K562 (cell line): ENCODE data around the gene CLEC3B.

Experiments used
- CBFB ChIP-seq: sonication (generic); formaldehyde crosslinking; IDR thresholded peaks from 2 replicates; pipeline ENCODE4 v1.4.0; 2020; ENCODE audit warnings: mild to moderate bottlenecking, missing genetic modification reagents
- CTCF ChIP-seq, 3 experiments: IDR thresholded peaks in 2 of 3; conservative IDR thresholded peaks in 1 of 3; 2 replicates each; pipeline ENCODE4 v1.5.1; 2011 to 2012; ENCODE audit warnings: low read length in 3 of 3, mild to moderate bottlenecking in 3 of 3, control low read depth in 2 of 3, improper control_type of control experiment in 1 of 3, inconsistent platforms in 1 of 3, low read depth in 1 of 3, mixed read lengths in 1 of 3, moderate library complexity in 1 of 3; ENCODE audit not compliant: insufficient read depth in 2 of 3
- IRF1 ChIP-seq: sonication (generic); formaldehyde crosslinking; IDR thresholded peaks from 2 replicates; pipeline ENCODE4 v1.8.0; 2022; ENCODE audit warnings: missing genetic modification reagents, mild to moderate bottlenecking, borderline replicate concordance
- NR1H2 ChIP-seq: sonication (generic); formaldehyde crosslinking; IDR thresholded peaks from 2 replicates; pipeline ENCODE4 v1.4.0; 2020; ENCODE audit warnings: mild to moderate bottlenecking, missing genetic modification reagents
- PURB ChIP-seq: sonication (generic); formaldehyde crosslinking; IDR thresholded peaks from 2 replicates; pipeline ENCODE4 v1.9.0; 2021; ENCODE audit warnings: low read depth, mild to moderate bottlenecking, missing genetic modification reagents
- RFX7 ChIP-seq: fragments of 250-450 bp; sonication (Bioruptor Pico); IDR thresholded peaks from 2 replicates; pipeline ENCODE4 v1.5.1; 2021; ENCODE audit warnings: mild to moderate bottlenecking
- SMARCA5 ChIP-seq: fragments of 450-650 bp; IDR thresholded peaks from 2 replicates; pipeline ENCODE4 v1.6.1; 2016
- SMC3 ChIP-seq: conservative IDR thresholded peaks from 2 replicates; pipeline ENCODE4 v1.6.1; 2011; ENCODE audit warnings: low read depth, low read length, improper control_type of control experiment; ENCODE audit not compliant: insufficient read depth
- TSHZ1 ChIP-seq: fragments of 250-450 bp; sonication (Bioruptor Pico); IDR thresholded peaks from 2 replicates; pipeline ENCODE4 v1.4.0; 2020; ENCODE audit warnings: mild to moderate bottlenecking, moderate library complexity
- YY1 ChIP-seq, 3 experiments: IDR thresholded peaks; 2 replicates each; pipeline ENCODE4 v1.6.1; 2011; ENCODE audit warnings: low read length in 2 of 3, mild to moderate bottlenecking in 2 of 3, moderate library complexity in 2 of 3, borderline replicate concordance in 1 of 3, control low read depth in 1 of 3, low read depth in 1 of 3; ENCODE audit not compliant: insufficient read depth in 3 of 3, insufficient replicate concordance in 2 of 3, control insufficient read depth in 1 of 3, insufficient read length in 1 of 3; ENCODE audit errors: extremely low read depth in 1 of 3
- ZBTB8A ChIP-seq: fragments of 450-650 bp; IDR thresholded peaks from 2 replicates; pipeline ENCODE4 v1.6.1; 2018; ENCODE audit warnings: mild to moderate bottlenecking, moderate library complexity; ENCODE audit not compliant: partially characterized antibody
- ZNF561 ChIP-seq: fragments of 450-650 bp; formaldehyde crosslinking; conservative IDR thresholded peaks from 2 replicates; pipeline ENCODE4 v1.4.0; 2020; ENCODE audit warnings: mild to moderate bottlenecking, moderate library complexity

GRCh38 chr3:45075821-45076625 lies 49.9 kb downstream of the CLEC3B start:
- no peak for TF ChIP-seq NR1H2 (CRISPR knock-in tag)
- no peak for TF ChIP-seq ZBTB8A
- TF ChIP-seq SMC3: no peak
- TF ChIP-seq IRF1: no peak
- 0 out of 2 replicates have a peak, but pooled peaks have one; percentile 5 for TF ChIP-seq TSHZ1 (CRISPR knock-in tag)
- TF ChIP-seq PURB (CRISPR knock-in tag): no peak
- TF ChIP-seq RFX7 (CRISPR knock-in tag): no peak
- no peak for TF ChIP-seq CBFB
- no peak for TF ChIP-seq SMARCA5
- TF ChIP-seq YY1 (IDR thresholded peaks at IDR 0.05; ENCODE audit: borderline replicate concordance in 1 of 3, control insufficient read depth in 1 of 3, extremely low read depth in 1 of 3, insufficient read depth in 3 of 3, insufficient read length in 1 of 3, insufficient replicate concordance in 2 of 3, low read depth in 1 of 3, low read length in 2 of 3): no peak
- no peak for TF ChIP-seq ZNF561 (CRISPR knock-in tag)
- no peak for TF ChIP-seq CTCF (IDR thresholded peaks at IDR 0.05 in 2 of 3, conservative IDR thresholded peaks at IDR 0.05 in 1 of 3; ENCODE audit: insufficient read depth in 2 of 3, low read depth in 1 of 3, low read length in 3 of 3)
